Hepatocyte (in vitro differentiated cells): ENCODE measurements around the gene NUP43. TPM values are rescaled to one million over a fixed set of nuclear protein-coding genes. Genes with fewer than 3 reads are reported as not detected.
A peak's percentile ranks its signal among the peaks of the same experiment; 100 is the strongest.

ENCODE experiments used
- DNase-seq: peaks from one replicate; pipeline ENCODE4 v3.0.0-alpha.2; 2016; ENCODE audit warnings: low spot score
- H2AFZ ChIP-seq: fragments of 200-600 bp; sonication (generic); 2 replicates; pipeline ENCODE4 v1.6.0; 2016; ENCODE audit warnings: antibody characterized with exemption, mild to moderate bottlenecking
- H3K27ac ChIP-seq: fragments of 200-600 bp; sonication (generic); 2 replicates; pipeline ENCODE4 v1.5.1; 2016; ENCODE audit warnings: mild to moderate bottlenecking
- H3K27me3 ChIP-seq: fragments of 200-600 bp; sonication (generic); 2 replicates; pipeline ENCODE4 v1.6.1; 2016
- H3K36me3 ChIP-seq: fragments of 200-600 bp; sonication (generic); replicated peaks from 2 replicates; pipeline ENCODE4 v1.5.1; 2016; ENCODE audit warnings: low read depth; ENCODE audit not compliant: insufficient read depth
- H3K4me1 ChIP-seq: fragments of 200-600 bp; sonication (generic); 2 replicates; pipeline ENCODE4 v1.5.1; 2016; ENCODE audit warnings: mild to moderate bottlenecking, moderate library complexity; ENCODE audit not compliant: insufficient read depth
- H3K4me2 ChIP-seq: fragments of 200-600 bp; sonication (generic); 2 replicates; pipeline ENCODE4 v1.6.0; 2016
- H3K4me3 ChIP-seq: fragments of 200-600 bp; sonication (generic); 2 replicates; pipeline ENCODE4 v1.5.1; 2016; ENCODE audit warnings: mild to moderate bottlenecking
- H3K79me2 ChIP-seq: fragments of 200-600 bp; sonication (generic); 2 replicates; pipeline ENCODE4 v1.6.0; 2017; ENCODE audit warnings: mild to moderate bottlenecking
- H3K9me2 ChIP-seq: fragments of 200-600 bp; sonication (generic); replicated peaks from 2 replicates; pipeline ENCODE4 v1.6.0; 2017; ENCODE audit warnings: mild to moderate bottlenecking; ENCODE audit not compliant: insufficient read depth
- H3K9me3 ChIP-seq: fragments of 200-600 bp; sonication (generic); 2 replicates; pipeline ENCODE4 v1.5.1; 2016; ENCODE audit warnings: low read depth, mild to moderate bottlenecking
- H4K20me1 ChIP-seq: fragments of 200-600 bp; sonication (generic); 2 replicates; pipeline ENCODE4 v1.6.0; 2016; ENCODE audit warnings: mild to moderate bottlenecking; ENCODE audit not compliant: insufficient read depth, poor library complexity, severe bottlenecking
- EZH2 ChIP-seq: fragments of 200-600 bp; sonication (generic); IDR thresholded peaks from 2 replicates; pipeline ENCODE4 v1.6.1; 2016; ENCODE audit warnings: antibody characterized with exemption, mild to moderate bottlenecking, borderline replicate concordance
- EZH2phosphoT487 ChIP-seq: fragments of 200-600 bp; sonication (generic); IDR thresholded peaks from one replicate; pipeline ENCODE4 v1.6.1; 2018; ENCODE audit warnings: antibody characterized with exemption, mild to moderate bottlenecking, low read depth, moderate library complexity; ENCODE audit not compliant: unreplicated experiment, severe bottlenecking
- WGBS: methylation state at CpG from one replicate; pipeline ENCODE4 v1.1.6; 2016; ENCODE audit warnings: low lambda C conversion rate; ENCODE audit errors: missing lambda C conversion rate; 5-methylcytosine and 5-hydroxymethylcytosine counted together
- polyA plus RNA-seq: library from polyadenylated mRNA; unstranded; fragments of >200 nt; fragmentation: Nextera tagmentation; extraction: Ambion mirVana; gene quantifications from 2 replicates; pipeline ENCODE4 v1.2.1, GENCODE V29; 2016
- total RNA-seq: library from RNA; depleted of rRNA; stranded (reverse); fragments of >200 nt; gene quantifications from 2 replicates; pipeline ENCODE4 v1.2.3, GENCODE V29; 2014
- TF ChIP-seq, protein P1 (sequence below): fragments of 200-600 bp; sonication (generic); IDR thresholded peaks from 2 replicates; pipeline ENCODE4 v1.5.1; 2016; ENCODE audit warnings: antibody characterized with exemption, mild to moderate bottlenecking; ENCODE audit not compliant: poor library complexity

The NUP43 gene
- total and polyA plus RNA-seq, 2 experiments from 2014 or later = 9.8 to 37.2 TPM

DNA sequence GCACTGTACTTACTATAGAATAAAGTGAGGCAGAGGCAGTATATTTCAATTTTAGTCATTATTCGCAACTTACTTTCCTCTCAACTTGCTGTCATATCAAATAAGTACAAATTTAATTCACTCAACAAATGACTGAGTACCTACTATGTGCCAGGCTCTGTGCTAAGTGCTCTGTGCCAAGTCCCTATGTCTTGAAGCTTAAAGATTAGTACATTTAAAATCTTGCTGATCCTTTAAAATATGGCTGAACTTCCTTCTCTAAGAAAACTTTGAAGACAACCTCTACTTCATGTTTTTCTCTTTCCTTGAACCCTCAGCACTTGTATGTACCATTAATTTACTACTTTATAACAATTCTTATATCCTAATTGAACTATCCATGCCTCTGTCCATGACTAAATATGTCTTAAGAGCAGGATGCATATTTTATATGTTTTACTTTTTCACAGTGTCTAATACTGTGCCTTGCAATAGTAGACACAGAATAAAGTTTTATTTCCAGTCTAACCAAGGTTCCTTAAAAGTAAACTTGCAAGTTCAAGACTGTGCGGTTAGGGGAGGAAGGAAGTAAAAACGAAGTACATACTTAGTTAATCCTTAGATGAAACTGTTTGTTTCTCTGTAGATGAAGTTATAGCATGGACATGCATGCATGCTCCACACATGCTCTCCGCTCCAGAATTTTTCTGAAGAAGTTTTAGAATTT is 18.4 kb downstream of the NUP43 start:
- H4K20me1 ChIP-seq = no peaks in the 10 kb centered on the region
- peak overlapping the region; percentile 53 for H3K4me2 ChIP-seq
- no peaks in the 10 kb centered on the region for H3K27me3 ChIP-seq
- H3K9me3 ChIP-seq = no peaks in the 10 kb centered on the region
- H3K4me3 ChIP-seq = no peak overlapping the region
- no peak for DNase-seq
- WGBS = 83% methylated on average over 4 of the region's 4 CpGs
- H3K9me2 ChIP-seq = no peaks in the 10 kb centered on the region
- no peak overlapping the region for H2AFZ ChIP-seq
- H3K4me1 ChIP-seq = peaks cover 4% of the 10 kb centered on the region
- no peaks in the 10 kb centered on the region for H3K79me2 ChIP-seq
- peak overlapping the region; percentile 71 for H3K27ac ChIP-seq
- H3K36me3 ChIP-seq = no peaks in the 10 kb centered on the region
- no peak for TF ChIP-seq EZH2
- TF ChIP-seq EZH2phosphoT487 = no peak
- TF ChIP-seq, protein P1, sequence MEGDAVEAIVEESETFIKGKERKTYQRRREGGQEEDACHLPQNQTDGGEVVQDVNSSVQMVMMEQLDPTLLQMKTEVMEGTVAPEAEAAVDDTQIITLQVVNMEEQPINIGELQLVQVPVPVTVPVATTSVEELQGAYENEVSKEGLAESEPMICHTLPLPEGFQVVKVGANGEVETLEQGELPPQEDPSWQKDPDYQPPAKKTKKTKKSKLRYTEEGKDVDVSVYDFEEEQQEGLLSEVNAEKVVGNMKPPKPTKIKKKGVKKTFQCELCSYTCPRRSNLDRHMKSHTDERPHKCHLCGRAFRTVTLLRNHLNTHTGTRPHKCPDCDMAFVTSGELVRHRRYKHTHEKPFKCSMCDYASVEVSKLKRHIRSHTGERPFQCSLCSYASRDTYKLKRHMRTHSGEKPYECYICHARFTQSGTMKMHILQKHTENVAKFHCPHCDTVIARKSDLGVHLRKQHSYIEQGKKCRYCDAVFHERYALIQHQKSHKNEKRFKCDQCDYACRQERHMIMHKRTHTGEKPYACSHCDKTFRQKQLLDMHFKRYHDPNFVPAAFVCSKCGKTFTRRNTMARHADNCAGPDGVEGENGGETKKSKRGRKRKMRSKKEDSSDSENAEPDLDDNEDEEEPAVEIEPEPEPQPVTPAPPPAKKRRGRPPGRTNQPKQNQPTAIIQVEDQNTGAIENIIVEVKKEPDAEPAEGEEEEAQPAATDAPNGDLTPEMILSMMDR = no peak

- Histone ChIP-seq H3K27me3 (no peaks in the 10 kb centered on the region), H3K27ac (no peak overlapping the region), H3K4me2 (no peak overlapping the region), H3K9me3 (no peaks in the 10 kb centered on the region), H2AFZ (no peak overlapping the region), H3K36me3 (no peaks in the 10 kb centered on the region), H3K4me3 (no peak overlapping the region), H3K9me2 (no peaks in the 10 kb centered on the region), H4K20me1 (no peaks in the 10 kb centered on the region), H3K79me2 (no peaks in the 10 kb centered on the region), H3K4me1 (peaks cover 4% of the 10 kb centered on the region)
- DNase-seq = no peak
- 98% methylated on average over 3 of the region's 3 CpGs for WGBS
- TF ChIP-seq EZH2 (no peak), EZH2phosphoT487 (no peak)
- TF ChIP-seq, protein P1 = no peak
Measured at GRCh38 chr6:149725785-149726184, 20.5 kb downstream of the NUP43 start.

DNA sequence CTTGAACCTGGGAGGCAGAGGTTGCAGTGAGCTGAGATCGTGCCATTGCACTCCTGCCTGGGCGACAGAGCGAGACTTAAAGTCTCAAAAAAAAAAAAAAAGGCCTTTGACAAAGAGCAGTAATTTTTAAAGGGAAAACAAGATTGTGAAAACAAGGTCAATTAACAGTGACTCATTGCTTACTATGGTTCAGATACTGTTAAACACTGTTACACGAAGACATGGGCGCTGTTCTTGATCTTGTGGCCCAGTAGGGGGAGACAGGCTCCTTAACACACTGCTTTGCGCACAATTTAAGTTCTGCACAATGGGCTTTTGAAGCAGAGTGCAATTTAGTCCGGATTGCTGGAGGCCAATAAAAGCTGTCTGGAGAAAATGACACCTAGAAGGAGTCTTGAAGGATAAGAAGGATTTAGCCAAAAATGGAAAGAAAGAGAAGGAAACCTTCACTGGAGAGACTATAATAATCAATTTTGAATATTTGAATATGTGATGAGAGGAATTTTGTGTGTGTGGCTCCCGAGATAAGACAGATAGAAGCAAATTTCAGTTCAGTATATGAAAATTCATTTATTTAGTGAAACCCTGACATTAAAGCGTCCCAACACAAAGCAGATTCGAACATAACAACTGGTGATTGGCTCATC is 22.4 kb downstream of the NUP43 start:
- no peaks in the 10 kb centered on the region for H3K9me3 ChIP-seq
- H4K20me1 ChIP-seq = no peaks in the 10 kb centered on the region
- no peak overlapping the region for H2AFZ ChIP-seq
- TF ChIP-seq EZH2phosphoT487 (no peak), EZH2 (no peak)
- TF ChIP-seq, protein P1 = peak; percentile 75
- H3K27me3 ChIP-seq = no peaks in the 10 kb centered on the region
- no peak overlapping the region for H3K4me3 ChIP-seq
- peaks cover 3% of the 10 kb centered on the region for H3K4me1 ChIP-seq
- no peaks in the 10 kb centered on the region for H3K9me2 ChIP-seq
- DNase-seq = peak; percentile 83
- H3K4me2 ChIP-seq = no peak overlapping the region
- peaks cover 5% of the 10 kb centered on the region for H3K79me2 ChIP-seq
- no peaks in the 10 kb centered on the region for H3K36me3 ChIP-seq
- WGBS = 68% methylated on average over 10 of the region's 10 CpGs
- H3K27ac ChIP-seq = peak overlapping the region; percentile 33
